Measurements from ENCODE around the gene TNFAIP3. TPM values are rescaled to one million over a fixed set of nuclear protein-coding genes. Genes with fewer than 3 reads are reported as not detected.

Gene TNFAIP3
- total RNA-seq, 2 donors from 2014 or later, result 9.6 to 12.5 TPM

GRCh38 chr6:137894779-137895385 is 27.8 kb downstream of the TNFAIP3 start:
- Histone ChIP-seq H3K4me1 (no peaks in the 10 kb centered on the region), H3K27me3 (no peaks in the 10 kb centered on the region), H3K27ac (no peak overlapping the region), H3K9me3 (no peaks in the 10 kb centered on the region), H3K36me3 (replicated peaks in 1 of 2; ENCODE audit: insufficient read depth in 1 of 2, low read depth in 2 of 2) (no peaks in the 10 kb centered on the region), H3K4me3 (no peak overlapping the region)
- DNase-seq, result no peak
- no peak for ATAC-seq
- WGBS, 2 donors, result 76 to 79% methylated on average over 4 of the region's 4 CpGs
- TF ChIP-seq CTCF (IDR thresholded peaks at IDR 0.05) (no peak), POLR2A (IDR thresholded peaks at IDR 0.05) (no peak)
- intact Hi-C loops (cut with DNase I), result no loop called here

GRCh38 chr6:137896647-137897046 is 29.6 kb downstream of the TNFAIP3 start:
- no peak for ATAC-seq
- Histone ChIP-seq H3K27me3 (no peaks in the 10 kb centered on the region), H3K4me1 (peaks cover 5% of the 10 kb centered on the region), H3K4me3 (no peak overlapping the region), H3K36me3 (replicated peaks in 1 of 2; ENCODE audit: insufficient read depth in 1 of 2, low read depth in 2 of 2) (no peaks in the 10 kb centered on the region), H3K9me3 (no peaks in the 10 kb centered on the region), H3K27ac (no peak overlapping the region)
- intact Hi-C loops (cut with DNase I), result no loop called here
- TF ChIP-seq CTCF (IDR thresholded peaks at IDR 0.05) (no peak), POLR2A (IDR thresholded peaks at IDR 0.05) (no peak)
- DNase-seq, result no peak
- 77 to 83% methylated on average over 3 of the region's 3 CpGs for WGBS, 2 donors

GRCh38 chr6:137900815-137901214 is 33.8 kb downstream of the TNFAIP3 start:
- Histone ChIP-seq H3K36me3 (replicated peaks in 1 of 2; ENCODE audit: insufficient read depth in 1 of 2, low read depth in 2 of 2) (no peaks in the 10 kb centered on the region), H3K27me3 (no peaks in the 10 kb centered on the region), H3K4me1 (peaks cover 22% of the 10 kb centered on the region), H3K27ac (peak overlapping the region in 2 of 4 donors; percentile 58 to 67), H3K4me3 (no peak overlapping the region), H3K9me3 (no peaks in the 10 kb centered on the region)
- intact Hi-C loops (cut with DNase I), result no loop called here
- 40 to 43% methylated on average over 2 of the region's 2 CpGs for WGBS, 2 donors
- DNase-seq (no peak), ATAC-seq (no peak)
- no peak for TF ChIP-seq CTCF (IDR thresholded peaks at IDR 0.05)

GRCh38 chr6:137901454-137901853 is 34.4 kb downstream of the TNFAIP3 start:
- no peak overlapping the region for H3K4me3 ChIP-seq
- H3K27ac ChIP-seq, result peak overlapping the region; percentile 12 to 67 (median 48)
- peaks cover 22% of the 10 kb centered on the region for H3K4me1 ChIP-seq
- 23 to 33% methylated on average over 1 of the region's 1 CpG for WGBS, 2 donors
- no peaks in the 10 kb centered on the region for H3K9me3 ChIP-seq
- TF ChIP-seq CTCF (IDR thresholded peaks at IDR 0.05) (no peak), POLR2A (IDR thresholded peaks at IDR 0.05) (no peak)
- no peaks in the 10 kb centered on the region for H3K36me3 ChIP-seq (replicated peaks in 1 of 2; ENCODE audit: insufficient read depth in 1 of 2, low read depth in 2 of 2)
- intact Hi-C loops (cut with DNase I), result no loop called here
- ATAC-seq (peak; percentile 45), DNase-seq (peak in 2 of 4 donors; percentile 25 to 52)
- H3K27me3 ChIP-seq, result no peaks in the 10 kb centered on the region

GRCh38 chr6:137902699-137903098 is 35.6 kb downstream of the TNFAIP3 start:
- ATAC-seq, result no peak
- no peak for DNase-seq
- no peaks in the 10 kb centered on the region for H3K36me3 ChIP-seq (replicated peaks in 1 of 2; ENCODE audit: insufficient read depth in 1 of 2, low read depth in 2 of 2)
- intact Hi-C loops (cut with DNase I), result no loop called here
- TF ChIP-seq POLR2A (IDR thresholded peaks at IDR 0.05), result no peak
- TF ChIP-seq CTCF (IDR thresholded peaks at IDR 0.05), result no peak
- WGBS, 2 donors, result 92 to 100% methylated on average over 1 of the region's 1 CpG
- H3K9me3 ChIP-seq, result no peaks in the 10 kb centered on the region
- H3K4me3 ChIP-seq, result no peak overlapping the region
- no peaks in the 10 kb centered on the region for H3K27me3 ChIP-seq
- H3K4me1 ChIP-seq, result peaks cover 22% of the 10 kb centered on the region
- peak overlapping the region in 1 of 4 donors; percentile 67 for H3K27ac ChIP-seq
